Activated CD4-positive, alpha-beta T cell treated with anti-CD3 and anti-CD28 coated beads for 48 hours (primary cell): ENCODE measurements around the gene LIN37.
"Not testable (repeated sequence)": the region's sequence is repeated elsewhere in the genome, so short reads cannot be mapped to it uniquely, and the experiment has no call there.

Experiments used
- DNase-seq: peaks from one replicate; pipeline ENCODE4 v3.0.0-alpha.2; 2020

The LIN37 gene

DNA sequence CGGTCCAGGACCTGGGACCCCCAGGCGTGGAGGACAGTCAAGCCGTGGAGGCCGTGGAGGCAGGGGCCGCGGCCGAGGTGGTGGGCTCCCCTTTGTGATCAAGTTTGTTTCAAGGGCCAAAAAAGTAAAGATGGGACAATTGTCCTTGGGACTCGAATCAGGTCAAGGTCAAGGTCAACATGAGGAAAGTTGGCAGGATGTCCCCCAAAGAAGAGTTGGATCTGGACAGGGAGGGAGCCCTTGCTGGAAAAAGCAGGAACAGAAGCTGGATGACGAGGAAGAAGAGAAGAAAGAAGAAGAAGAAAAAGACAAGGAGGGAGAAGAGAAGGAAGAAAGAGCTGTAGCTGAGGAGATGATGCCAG is 28.2 kb upstream of the LIN37 start:
- DNase-seq = no peak

DNA sequence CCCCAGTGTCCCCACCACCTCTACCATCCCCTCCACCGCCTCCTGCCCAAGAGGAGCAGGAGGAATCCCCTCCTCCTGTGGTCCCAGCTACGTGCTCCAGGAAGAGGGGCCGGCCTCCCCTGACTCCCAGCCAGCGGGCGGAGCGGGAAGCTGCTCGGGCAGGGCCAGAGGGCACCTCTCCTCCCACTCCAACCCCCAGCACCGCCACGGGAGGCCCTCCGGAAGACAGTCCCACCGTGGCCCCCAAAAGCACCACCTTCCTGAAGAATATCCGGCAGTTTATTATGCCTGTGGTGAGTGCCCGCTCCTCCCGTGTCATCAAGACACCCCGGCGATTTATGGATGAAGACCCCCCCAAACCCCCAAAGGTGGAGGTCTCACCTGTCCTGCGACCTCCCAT is 27.7 kb upstream of the LIN37 start:
- DNase-seq = no peak

DNA sequence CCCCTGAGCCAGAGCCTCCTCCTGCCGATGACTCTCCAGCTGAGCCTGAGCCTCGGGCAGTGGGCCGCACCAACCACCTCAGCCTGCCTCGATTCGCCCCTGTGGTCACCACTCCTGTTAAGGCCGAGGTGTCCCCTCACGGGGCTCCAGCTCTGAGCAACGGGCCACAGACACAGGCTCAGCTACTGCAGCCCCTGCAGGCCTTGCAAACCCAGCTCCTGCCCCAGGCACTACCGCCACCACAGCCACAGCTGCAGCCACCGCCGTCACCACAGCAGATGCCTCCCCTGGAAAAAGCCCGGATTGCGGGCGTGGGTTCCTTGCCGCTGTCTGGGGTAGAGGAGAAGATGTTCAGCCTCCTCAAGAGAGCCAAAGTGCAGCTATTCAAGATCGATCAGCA is 27.0 kb upstream of the LIN37 start:
- no peak for DNase-seq

DNA sequence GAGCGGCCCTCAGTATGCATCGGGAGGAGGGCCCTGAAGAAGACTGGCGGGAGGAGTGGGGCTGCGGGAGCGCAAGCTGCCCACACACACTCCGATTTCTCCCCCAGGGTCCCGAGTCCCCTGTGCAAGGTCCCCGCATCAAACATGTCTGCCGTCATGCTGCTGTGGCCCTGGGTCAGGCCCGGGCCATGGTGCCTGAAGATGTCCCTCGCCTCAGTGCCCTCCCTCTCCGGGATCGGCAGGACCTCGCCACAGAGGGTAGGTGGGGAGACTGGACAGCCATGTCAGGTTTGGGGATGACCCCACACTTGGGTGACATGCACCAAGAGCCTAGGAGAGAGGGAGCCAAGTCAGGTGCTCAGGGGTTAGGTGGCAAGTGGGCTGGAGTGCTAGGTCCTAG is 25.9 kb upstream of the LIN37 start:
- no peak for DNase-seq

DNA sequence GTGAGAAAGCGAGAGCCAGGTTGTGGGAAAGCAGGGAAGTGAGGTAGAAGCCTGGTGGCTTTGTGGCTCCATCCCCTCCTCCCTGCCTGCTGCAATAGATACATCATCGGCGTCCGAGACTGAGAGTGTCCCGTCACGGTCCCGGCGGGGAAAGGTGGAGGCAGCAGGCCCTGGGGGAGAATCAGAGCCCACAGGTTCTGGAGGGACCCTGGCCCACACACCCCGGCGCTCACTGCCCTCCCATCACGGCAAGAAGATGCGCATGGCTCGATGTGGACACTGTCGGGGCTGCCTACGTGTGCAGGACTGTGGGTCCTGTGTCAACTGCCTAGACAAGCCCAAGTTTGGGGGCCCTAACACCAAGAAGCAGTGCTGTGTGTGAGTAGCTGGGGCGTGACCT is 25.5 kb upstream of the LIN37 start:
- DNase-seq = no peak

DNA sequence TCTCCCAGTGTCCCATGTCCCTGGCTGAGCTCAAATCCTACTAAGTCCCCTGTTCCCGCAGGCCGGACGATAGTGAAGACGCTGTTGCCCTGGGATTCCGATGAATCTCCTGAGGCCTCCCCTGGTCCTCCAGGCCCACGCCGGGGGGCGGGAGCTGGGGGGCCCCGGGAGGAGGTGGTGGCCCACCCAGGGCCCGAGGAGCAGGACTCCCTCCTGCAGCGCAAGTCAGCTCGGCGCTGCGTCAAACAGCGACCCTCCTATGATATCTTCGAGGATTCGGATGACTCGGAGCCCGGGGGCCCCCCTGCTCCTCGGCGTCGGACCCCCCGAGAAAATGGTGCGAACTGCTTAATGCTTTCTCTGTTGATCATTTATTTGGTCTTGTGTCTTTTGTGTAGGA is 24.7 kb upstream of the LIN37 start:
- no peak for DNase-seq

DNA sequence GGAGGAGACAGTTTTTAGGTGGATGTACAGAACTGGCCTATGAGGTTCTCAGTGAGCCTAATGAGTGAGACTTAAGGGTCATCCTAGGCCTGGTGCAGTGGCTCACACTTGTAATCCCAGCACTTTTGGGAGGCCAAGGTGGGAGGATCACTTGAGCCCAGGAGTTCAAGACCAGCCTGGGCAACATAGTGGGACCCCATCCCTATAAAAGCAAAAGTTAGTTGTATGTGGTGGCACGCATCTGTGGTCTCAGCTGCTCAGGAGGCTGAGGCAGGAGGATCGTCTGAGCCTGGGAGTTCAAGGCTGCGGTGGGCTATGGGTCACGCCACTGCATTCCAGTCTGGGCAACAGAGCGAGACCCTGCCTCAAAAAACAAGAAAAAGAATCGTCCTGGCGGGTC is 24.2 kb upstream of the LIN37 start:
- not testable (repeated sequence) for DNase-seq

DNA sequence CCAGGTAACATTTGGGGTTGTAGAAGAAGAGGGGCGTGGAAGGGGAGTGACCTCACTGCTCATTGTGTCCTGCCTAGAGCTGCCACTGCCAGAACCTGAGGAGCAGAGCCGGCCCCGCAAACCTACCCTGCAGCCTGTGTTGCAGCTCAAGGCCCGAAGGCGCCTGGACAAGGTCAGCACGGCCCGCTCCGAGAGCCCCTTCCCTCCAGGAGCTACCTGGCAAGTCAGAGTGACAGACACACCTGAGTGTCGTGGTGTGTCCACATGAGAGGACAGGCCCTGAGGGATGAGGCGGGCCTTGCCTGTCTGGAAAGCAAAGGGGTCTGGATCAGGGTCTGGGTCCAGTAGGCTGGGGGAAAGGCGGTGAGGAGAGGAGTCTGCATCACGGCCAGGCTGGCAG is 23.8 kb upstream of the LIN37 start:
- DNase-seq = no peak

DNA sequence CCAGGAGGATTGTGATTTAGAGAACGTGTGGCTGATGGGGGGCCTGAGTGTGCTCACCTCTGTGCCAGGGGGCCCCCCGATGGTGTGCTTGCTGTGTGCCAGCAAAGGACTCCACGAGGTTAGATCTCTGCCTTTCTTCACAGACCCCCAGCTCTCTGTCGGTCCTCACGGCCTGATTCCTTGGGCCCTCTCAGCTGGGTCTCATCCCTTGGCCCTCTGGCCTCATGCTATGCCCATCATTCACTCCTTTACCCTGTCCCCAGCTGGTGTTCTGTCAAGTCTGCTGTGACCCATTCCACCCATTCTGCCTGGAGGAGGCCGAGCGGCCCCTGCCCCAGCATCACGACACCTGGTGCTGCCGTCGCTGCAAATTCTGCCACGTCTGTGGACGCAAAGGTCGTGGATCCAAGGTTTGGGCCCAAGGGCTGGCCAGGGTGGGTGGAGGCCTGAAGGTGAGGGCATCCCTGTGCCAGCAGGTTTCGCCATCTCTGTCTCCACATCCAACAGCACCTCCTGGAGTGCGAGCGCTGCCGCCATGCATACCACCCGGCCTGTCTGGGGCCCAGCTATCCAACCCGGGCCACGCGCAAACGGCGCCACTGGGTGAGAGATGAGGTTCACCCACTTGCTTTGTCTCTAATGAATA is 23.0 kb upstream of the LIN37 start:
- no peak for DNase-seq

DNA sequence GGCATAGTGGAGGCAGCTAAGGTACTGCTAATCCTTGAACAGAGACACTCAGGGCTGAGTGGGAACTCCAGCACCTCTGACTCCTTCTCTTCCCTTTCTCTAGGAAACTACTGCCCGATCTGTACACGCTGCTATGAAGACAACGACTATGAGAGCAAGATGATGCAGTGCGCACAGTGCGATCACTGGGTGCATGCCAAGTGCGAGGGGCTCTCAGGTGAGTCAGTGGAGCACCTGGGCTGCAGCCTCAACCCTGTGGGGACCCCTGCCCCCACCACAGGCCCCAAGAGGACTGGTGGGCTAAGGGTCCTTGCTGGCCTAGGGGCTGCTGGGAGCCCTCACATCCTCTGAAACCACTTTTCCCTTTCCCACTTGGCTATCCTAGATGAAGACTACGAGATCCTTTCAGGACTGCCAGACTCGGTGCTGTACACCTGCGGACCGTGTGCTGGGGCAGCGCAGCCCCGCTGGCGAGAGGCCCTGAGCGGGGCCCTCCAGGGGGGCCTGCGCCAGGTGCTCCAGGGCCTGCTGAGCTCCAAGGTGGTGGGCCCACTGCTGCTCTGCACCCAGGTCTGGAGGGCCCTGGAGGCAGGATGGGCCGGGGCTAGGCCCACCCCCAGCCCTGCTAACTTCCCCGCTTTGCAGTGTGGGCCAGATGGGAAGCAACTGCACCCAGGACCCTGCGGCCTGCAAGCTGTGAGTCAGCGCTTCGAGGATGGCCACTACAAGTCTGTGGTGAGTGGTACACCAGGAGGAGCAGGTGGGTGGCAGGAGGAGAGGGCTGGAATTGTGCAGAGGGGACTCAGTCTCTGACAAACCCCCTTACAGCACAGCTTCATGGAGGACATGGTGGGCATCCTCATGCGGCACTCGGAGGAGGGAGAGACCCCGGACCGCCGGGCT is 21.1 kb upstream of the LIN37 start:
- DNase-seq = no peak

DNA sequence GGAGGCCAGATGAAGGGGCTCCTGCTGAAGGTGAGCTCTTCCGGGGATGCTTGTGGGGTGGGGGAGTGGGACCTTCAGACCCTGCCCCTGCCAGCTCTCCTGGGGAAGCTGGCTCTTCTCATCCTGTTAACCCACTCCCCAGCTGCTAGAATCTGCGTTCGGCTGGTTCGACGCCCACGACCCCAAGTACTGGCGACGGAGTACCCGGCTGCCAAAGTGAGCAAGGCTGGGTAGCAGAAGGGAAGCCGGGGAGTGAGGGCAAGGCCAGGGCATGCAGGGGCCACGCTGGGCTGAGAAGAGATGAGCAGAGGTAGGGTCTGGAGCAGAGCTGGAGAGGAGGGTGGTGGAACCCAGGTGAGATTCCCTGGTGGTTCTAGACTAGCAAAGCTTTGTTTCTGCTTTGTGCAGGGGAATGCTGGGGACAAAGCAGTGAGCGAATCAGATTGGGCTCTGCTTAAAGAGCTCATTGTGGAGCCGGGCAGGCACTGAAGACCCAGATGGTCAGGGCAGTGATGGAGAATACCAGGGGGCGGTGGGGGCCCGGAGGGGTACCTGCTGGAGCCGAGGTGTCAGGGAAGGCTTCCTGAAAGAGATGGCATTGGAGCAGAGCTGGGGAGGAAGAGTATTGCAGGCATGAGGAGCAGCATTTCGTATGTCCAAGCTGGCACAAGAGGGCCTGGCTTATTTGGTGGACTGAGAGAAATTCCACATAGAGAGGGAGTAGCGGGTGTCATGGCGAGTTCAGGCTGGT is 20.2 kb upstream of the LIN37 start:
- DNase-seq = no peak

DNA sequence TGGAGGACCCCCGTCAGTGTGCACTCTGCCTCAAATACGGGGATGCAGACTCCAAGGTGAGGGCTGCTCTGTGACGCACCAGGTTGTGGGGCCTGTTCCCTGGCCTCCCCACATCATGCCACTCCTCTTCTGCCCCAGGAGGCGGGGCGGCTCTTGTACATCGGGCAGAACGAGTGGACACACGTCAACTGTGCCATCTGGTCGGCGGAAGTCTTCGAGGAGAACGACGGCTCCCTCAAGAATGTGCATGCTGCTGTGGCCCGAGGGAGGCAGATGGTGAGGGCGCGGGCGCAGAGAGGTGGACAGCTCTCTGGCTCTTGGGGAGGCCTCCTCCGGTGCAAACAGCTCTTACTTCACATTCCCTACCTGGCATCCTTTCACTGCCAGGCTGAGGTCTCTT is 19.4 kb upstream of the LIN37 start:
- DNase-seq = no peak

DNA sequence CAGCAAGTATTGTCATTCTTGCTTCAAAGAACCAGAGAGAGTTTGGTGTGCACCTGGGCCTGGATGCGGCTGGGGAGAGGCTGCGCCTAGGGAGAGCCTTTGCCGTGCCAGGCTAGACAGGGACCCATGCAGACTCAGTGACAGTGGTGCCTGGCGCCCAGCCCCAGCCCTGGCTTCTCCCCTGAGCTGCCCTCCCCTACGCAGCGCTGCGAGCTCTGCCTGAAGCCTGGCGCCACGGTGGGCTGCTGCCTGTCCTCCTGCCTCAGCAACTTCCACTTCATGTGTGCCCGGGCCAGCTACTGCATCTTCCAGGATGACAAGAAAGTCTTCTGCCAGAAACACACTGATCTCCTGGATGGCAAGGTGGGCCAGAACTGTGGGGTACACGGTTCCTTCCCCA is 18.6 kb upstream of the LIN37 start:
- no peak for DNase-seq

DNA sequence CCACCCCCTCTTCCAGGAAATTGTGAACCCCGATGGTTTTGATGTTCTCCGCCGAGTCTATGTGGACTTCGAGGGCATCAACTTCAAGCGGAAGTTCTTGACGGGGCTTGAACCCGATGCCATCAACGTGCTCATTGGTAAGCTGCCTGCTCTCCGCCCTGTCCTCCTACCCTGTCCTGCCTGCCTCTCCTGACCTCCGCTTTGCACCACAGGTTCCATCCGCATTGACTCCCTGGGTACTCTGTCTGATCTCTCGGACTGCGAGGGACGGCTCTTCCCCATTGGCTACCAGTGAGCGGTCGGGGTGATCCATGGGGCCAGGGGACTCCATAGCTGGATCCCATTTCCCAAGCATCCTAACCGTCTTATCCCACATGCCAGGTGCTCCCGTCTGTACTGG is 18.1 kb upstream of the LIN37 start:
- DNase-seq = no peak

DNA sequence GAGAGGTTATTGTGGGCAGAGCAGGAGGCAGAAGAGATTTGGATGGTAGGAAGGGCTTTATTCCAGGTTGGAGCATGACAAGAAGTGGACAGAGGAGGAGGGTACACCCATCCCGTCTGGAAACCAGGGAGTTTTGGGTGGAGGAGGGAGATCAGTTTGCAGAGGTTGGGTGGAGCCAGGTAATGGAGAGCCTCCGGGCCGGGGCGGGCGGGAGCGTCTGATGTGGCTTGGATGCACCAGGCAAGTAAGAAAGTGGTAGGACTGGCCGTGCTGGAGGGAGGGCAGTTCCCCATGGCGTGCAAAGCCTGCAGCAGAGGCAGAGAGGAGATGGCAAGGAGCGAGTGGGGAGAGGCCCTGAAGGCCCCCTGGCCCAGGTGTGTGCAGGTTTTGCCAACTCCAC is 17.0 kb upstream of the LIN37 start:
- DNase-seq = no peak

DNA sequence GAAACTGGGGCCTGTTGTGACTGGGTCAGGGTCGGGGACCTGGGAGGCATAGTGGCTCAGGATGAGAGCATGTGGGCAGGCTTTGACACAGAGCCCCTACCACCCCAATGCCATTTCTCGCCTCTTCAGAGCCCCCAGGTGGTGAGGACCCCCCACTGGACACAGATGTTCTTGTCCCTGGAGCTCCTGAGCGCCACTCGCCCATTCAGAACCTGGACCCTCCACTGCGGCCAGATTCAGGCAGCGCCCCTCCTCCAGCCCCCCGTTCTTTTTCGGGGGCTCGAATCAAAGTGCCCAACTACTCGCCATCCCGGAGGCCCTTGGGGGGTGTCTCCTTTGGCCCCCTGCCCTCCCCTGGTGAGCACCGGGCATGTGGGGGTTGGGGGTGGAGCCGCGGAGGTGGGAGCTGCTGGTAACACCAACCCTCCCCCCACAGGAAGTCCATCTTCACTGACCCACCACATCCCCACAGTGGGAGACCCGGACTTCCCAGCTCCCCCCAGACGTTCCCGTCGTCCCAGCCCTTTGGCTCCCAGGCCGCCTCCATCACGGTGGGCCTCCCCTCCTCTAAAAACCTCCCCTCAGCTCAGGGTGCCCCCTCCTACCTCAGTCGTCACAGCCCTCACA is 16.5 kb upstream of the LIN37 start:
- DNase-seq = no peak

DNA sequence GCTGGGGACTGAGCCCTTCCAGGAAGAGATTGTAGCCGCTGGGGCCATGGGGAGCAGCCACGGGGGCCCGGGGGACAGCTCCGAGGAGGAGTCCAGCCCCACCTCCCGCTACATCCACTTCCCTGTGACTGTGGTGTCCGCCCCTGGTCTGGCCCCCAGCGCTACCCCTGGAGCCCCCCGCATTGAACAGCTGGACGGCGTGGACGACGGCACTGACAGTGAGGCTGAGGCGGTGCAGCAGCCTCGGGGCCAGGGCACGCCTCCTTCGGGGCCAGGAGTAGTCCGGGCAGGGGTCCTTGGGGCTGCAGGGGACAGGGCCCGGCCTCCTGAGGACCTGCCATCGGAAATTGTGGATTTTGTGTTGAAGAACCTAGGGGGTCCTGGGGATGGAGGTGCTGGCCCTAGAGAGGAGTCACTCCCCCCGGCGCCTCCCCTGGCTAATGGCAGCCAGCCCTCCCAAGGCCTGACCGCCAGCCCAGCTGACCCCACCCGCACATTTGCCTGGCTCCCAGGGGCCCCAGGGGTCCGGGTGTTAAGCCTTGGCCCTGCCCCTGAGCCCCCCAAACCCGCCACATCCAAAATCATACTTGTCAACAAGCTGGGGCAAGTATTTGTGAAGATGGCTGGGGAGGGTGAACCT is 15.7 kb upstream of the LIN37 start:
- no peak for DNase-seq

DNA sequence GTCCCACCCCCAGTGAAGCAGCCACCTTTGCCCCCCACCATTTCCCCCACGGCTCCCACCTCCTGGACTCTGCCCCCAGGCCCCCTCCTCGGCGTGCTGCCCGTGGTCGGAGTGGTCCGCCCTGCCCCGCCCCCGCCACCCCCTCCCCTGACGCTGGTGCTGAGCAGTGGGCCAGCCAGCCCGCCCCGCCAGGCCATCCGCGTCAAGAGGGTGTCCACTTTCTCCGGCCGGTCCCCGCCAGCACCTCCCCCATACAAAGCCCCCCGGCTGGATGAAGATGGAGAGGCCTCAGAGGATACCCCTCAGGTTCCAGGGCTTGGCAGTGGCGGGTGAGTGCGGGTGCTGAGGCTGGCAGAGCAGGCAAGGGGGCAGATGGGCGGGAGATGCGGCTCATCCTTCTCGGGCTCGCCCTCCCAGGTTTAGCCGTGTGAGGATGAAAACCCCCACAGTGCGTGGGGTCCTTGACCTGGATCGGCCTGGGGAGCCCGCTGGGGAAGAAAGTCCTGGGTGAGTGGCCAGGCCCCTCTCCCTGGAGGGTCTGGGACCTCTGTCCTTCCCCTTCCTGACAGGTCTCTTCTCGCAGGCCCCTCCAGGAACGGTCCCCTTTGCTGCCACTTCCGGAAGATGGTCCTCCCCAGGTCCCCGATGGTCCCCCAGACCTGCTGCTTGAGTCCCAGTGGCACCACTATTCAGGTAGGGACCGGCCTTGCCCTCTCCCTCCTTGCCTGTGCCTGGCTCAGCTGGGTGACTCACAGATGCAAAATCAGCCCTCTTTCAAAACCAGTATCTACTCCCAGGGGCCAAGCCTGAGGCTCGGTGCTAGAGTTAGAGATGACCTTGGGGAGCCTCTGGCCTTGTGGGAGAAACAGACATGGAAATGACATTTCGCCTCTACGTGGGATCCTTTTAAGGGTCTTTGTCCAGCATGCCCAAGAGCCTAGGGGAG is 14.9 kb upstream of the LIN37 start:
- no peak for DNase-seq

DNA sequence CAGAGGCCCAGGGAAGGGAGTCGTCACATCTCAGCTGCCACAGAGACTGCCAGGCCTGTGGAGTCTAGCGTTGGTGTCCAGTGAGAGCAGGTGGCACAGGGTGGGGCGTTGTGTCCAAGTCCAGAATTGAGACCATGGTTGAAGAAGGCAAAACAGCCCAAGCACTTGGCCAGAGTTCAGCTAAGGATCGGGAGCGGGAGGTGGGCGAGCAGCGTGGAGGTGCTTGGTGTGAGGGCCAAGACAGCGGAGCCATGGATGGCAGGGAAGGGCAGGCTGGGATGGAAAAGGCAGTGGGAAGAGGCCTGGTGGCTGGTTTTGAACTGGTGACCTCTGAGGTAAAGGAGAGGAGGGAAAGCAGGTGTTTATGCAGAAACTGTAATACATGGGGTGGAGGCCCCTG is 14.1 kb upstream of the LIN37 start:
- no peak for DNase-seq

DNA sequence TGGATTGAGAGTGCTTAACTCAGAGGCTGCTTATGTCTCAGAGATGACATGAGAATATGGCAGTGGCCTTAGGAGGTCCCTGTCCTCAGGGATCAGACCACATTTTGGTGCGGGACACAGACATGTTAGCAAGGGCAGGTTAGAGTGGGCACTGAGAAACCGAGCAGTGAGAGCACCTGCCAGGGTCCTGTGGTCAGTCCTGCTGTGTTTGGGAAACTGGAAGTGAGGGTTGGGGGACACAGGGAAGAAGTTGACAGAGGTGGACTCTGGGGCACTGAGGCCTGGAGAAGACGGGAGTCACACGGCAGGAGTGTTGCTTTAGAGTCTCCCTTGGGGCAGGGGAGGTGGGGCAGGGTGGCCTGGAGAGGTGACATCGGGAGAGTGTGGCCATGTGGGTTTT is 13.5 kb upstream of the LIN37 start:
- no peak for DNase-seq

DNA sequence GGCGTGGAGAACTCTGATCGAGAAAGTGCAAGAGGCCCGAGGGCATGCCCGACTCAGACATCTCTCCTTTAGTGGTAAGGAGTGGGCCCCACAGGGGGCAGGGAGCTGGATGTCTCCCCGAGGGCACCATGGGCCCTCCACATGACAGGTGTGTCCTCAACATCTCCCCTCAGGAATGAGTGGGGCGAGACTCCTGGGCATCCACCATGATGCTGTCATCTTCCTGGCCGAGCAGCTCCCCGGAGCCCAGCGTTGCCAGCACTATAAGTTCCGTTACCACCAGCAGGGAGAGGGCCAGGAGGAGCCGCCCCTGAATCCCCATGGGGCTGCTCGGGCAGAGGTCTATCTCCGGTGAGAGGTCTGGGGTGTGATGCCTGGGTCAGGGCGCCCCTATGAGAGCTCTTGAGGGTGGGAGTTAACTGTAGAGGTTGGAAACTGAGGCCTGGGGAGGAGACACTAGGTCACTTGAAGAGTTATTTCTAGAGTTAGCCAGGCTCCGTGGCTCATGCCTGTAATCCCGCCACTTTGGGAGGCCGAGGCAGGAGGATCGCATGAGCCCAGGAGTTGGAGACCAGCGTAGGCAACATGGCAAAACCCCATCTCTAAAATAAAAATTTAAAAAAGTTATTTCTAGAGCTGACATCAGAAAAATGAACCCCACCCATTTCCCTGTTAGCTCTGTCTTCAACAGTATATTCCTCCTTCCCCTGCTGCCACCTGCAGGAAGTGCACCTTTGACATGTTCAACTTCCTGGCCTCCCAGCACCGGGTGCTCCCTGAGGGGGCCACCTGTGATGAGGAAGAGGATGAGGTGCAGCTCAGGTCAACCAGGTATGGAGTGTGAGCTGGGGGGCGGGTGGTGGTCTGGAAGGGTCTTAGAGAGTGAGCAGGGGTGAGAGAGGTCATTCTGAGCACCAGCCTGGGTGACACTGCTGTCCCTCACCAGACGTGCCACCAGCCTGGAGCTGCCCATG is 11.2 kb upstream of the LIN37 start:
- DNase-seq = no peak
